ENCODE data around the gene KSR2. TPM values are rescaled to one million over a fixed set of nuclear protein-coding genes. Genes with fewer than 3 reads are reported as not detected.

KSR2 gene
- total RNA-seq, 4 donors from 2014 or later: 0.02 to 0.10 TPM; not detected in 2

- in situ Hi-C loops (cut with MboI; ENCODE audit: low sequenced_read_pairs in 4 of 4) (no loop called here), intact Hi-C loops (cut with DNase I; ENCODE audit: low total_unique reads) (no loop called here)
- Histone ChIP-seq H3K27ac (no peak overlapping the region), H3K4me3 (no peak overlapping the region), H3K9me3 (no peaks in the 10 kb centered on the region), H3K4me1 (peaks cover 0 to under 1% of the 10 kb centered on the region in 2 donors), H3K27me3 (no peaks in the 10 kb centered on the region), H3K36me3 (no peaks in the 10 kb centered on the region)
- TF ChIP-seq POLR2A (IDR thresholded peaks at IDR 0.05) (no peak), CTCF (IDR thresholded peaks at IDR 0.05 in 4 of 5, conservative IDR thresholded peaks at IDR 0.05 in 1 of 5) (no peak)
- DNase-seq: no peak
- ATAC-seq: no peak
Observed at GRCh38 chr12:117507548-117507947, 461.2 kb downstream of the KSR2 start.

- no peak for ATAC-seq
- intact Hi-C loops (cut with DNase I; ENCODE audit: low total_unique reads): no loop called here
Observed at GRCh38 chr12:117506333-117506732, 462.5 kb downstream of the KSR2 start.

GRCh38 chr12:117502633-117503032 is 466.2 kb downstream of the KSR2 start:
- H3K36me3 ChIP-seq: no peaks in the 10 kb centered on the region
- ATAC-seq (no peak), DNase-seq (no peak)
- in situ Hi-C loops (cut with MboI; ENCODE audit: low sequenced_read_pairs in 4 of 4) (no loop called here), intact Hi-C loops (cut with DNase I; ENCODE audit: low total_unique reads) (no loop called here)
- H3K9me3 ChIP-seq: no peaks in the 10 kb centered on the region
- TF ChIP-seq CTCF (IDR thresholded peaks at IDR 0.05 in 4 of 5, conservative IDR thresholded peaks at IDR 0.05 in 1 of 5) (no peak), POLR2A (IDR thresholded peaks at IDR 0.05) (no peak)
- no peaks in the 10 kb centered on the region for H3K27me3 ChIP-seq
- H3K4me1 ChIP-seq: peaks cover 0 to 16% of the 10 kb centered on the region in 2 donors
- no peak overlapping the region for H3K4me3 ChIP-seq
- H3K27ac ChIP-seq: peak overlapping the region in 1 of 4 donors; percentile 33

More at GRCh38 chr12:117506333-117506732, 462.5 kb downstream of the KSR2 start:
- DNase-seq: no peak
- Histone ChIP-seq H3K27ac (no peak overlapping the region), H3K9me3 (no peaks in the 10 kb centered on the region), H3K36me3 (no peaks in the 10 kb centered on the region), H3K4me1 (peaks cover 0 to 13% of the 10 kb centered on the region in 2 donors), H3K4me3 (no peak overlapping the region), H3K27me3 (no peaks in the 10 kb centered on the region)
- in situ Hi-C loops (cut with MboI; ENCODE audit: low sequenced_read_pairs in 4 of 4): no loop called here
- TF ChIP-seq CTCF (IDR thresholded peaks at IDR 0.05 in 4 of 5, conservative IDR thresholded peaks at IDR 0.05 in 1 of 5) (no peak), POLR2A (IDR thresholded peaks at IDR 0.05) (no peak)

GRCh38 chr12:117502233-117502632 is 466.6 kb downstream of the KSR2 start:
- no peak for DNase-seq
- TF ChIP-seq CTCF (IDR thresholded peaks at IDR 0.05 in 4 of 5, conservative IDR thresholded peaks at IDR 0.05 in 1 of 5) (no peak), POLR2A (IDR thresholded peaks at IDR 0.05) (no peak)
- Histone ChIP-seq H3K4me3 (no peak overlapping the region), H3K4me1 (peaks cover 0 to 16% of the 10 kb centered on the region in 2 donors), H3K9me3 (no peaks in the 10 kb centered on the region), H3K27ac (no peak overlapping the region), H3K36me3 (no peaks in the 10 kb centered on the region), H3K27me3 (no peaks in the 10 kb centered on the region)
- intact Hi-C loops (cut with DNase I; ENCODE audit: low total_unique reads) (no loop called here), in situ Hi-C loops (cut with MboI; ENCODE audit: low sequenced_read_pairs in 4 of 4) (no loop called here)
- ATAC-seq: no peak

All from gastrocnemius medialis (tissue), 4 donors.